DMS153 treated with DMSO at 0.1 percent for 48 hours (cell line): ENCODE data around the gene KRT73.

Source experiments
- DNase-seq: peaks from one replicate; lab custom pipeline; 2025; ENCODE audit not compliant: unreplicated experiment; lab: John Stamatoyannopoulos, UW

KRT73 gene

DNA sequence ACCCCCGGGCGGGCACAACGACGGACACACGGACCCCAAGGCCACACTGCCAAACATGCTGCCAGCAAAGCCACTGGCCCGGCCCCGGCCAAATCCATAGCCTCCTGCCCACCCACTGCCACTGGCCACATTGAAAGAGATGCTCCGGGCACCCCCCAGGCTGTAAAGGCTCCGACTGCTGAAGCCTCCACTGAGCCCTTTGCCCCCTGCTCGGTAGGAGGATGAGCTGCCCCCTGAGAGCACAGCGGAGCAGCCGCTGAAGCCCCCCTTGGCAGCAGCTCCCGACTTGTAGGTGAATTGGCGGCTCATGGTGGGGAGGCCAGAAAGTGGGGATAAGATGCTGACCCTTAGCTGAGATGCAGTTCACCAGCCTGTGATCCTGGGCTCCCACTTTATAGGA is at the start of gene KRT73:
KRT73 (minus strand) TSS at position 344 of the 400 bp plus-strand sequence; CDS start at position 309, 35 bp downstream.
- DNase-seq = no peak

DNA sequence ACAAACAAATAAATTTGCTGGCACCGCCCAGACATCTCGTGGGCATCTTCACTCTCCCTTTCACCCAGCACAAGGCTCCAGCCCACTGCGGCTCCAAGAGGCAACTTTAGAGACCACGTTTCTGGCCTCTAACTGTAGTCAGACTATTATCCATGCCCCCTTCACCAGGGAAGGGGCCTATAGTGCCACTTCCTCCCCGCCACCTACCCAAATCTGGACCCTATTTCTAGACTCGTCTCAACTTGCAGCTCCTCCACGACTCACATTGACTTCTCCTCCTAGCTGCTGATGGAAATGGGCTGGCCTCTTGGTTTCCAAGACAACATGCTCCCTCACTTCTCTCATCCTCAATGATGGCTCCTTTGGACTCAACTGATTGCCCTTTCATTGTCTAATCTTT is 49.6 kb upstream of the KRT73 start:
- DNase-seq = no peak

DNA sequence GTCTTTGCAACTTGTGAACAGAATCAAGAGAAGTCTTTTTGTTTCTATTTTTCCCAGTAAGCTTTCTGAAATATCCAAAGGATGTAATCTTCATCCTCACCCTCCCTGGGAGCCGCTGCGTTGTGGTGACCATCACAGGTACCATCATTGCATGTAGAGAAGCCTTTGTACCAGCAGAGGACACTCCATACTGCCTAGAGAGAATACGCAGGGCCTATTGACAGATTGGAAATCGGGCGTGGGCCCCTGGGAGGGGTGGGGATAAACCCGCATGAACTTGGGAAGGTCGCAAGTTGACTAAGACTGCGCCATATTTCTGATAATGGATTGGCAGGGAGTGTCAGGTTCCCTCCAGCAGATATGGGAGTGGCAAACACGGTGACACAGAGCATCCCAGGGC is 49.1 kb upstream of the KRT73 start:
- DNase-seq = no peak

DNA sequence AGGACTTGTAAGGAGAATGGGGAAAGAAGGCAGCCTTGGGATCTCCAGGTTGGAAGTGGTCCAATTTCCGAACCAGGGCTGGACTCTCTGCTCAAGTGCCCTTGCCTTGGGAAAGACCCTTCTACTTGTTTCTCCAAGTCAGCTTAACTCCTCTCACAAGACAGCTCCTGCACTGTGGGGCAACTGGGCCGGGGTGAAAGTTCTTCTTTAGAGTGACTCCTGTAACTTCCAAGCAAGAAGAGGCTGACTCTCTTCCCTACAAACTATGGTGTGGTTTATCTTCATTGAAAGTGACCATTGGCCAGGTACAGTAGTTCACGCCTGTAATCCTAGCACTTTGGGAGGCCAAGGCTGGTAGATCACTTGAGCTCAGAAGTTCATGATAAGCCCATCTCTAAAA is 48.1 kb upstream of the KRT73 start:
- no peak for DNase-seq

DNA sequence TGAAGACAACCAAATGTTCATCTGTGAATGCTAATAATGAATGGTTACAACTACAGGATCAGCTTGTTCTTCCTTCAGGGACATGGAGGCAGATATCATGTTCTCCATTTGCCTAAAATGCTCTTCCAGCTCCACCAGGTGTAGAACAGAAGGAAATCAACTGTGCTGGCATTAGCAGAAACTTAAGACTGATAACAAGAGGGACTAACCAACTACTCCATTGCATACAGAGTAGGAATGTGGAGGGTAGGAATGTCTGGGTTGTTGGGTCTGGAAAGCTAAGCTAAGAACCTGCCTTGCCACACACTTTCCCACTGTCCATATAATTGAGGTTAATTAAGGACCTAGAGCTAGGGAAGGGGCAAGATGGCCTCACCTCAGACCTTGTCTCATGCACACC is 45.1 kb upstream of the KRT73 start:
- DNase-seq = no peak

DNA sequence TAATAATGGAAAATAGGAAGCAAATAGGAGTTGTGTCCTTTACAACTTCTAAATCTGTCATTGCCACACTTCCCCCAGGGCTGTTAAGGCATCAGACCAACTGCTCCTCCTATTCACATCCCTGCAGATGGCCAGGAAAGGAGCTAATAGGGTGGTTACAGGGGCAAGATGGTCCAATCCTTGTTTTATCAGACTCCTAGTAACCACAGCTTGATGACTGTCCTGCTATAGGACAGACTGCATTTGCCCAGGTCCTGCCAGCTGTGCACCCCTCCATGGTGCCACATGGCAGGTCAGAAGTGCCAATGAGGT is 44.5 kb upstream of the KRT73 start:
- DNase-seq = no peak

DNA sequence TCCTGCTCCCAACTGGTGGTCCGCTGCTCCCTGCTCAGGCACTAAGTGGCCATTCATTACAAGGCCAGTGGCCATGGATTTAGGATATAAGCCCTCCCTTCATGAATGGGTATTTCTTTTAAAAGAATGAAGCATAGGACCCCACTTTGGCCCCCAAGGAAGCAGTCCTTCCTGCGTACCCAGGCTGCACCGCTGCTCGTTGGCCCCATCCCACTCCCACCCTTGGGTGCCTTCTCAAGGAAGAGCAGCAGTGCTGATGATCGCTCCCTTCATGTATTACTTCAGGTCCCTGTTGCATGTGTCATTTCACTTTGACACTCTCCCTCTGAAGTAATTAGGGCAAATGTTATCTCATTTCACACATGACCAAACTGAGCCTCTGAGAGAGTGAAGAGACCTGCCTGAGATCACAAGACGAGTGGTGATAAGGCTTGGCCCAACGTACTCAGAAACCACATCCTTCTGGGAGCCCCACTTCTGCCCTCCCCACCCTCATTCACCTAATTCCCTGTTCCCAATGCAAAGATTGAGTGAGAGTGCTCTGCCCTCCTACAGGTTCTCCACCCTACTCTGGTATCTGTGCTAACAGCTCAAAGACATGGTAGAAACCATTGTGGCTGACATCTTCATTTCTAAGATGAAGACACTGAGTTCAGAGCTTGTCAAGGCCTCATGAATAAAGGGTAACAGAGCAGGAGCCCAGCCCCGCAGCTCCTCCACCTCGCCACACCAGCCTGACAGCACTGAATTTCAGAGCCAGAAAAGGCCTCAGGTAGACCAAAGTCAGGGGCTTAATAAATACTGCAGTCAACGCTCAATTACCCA is 43.9 kb upstream of the KRT73 start:
- no peak for DNase-seq

DNA sequence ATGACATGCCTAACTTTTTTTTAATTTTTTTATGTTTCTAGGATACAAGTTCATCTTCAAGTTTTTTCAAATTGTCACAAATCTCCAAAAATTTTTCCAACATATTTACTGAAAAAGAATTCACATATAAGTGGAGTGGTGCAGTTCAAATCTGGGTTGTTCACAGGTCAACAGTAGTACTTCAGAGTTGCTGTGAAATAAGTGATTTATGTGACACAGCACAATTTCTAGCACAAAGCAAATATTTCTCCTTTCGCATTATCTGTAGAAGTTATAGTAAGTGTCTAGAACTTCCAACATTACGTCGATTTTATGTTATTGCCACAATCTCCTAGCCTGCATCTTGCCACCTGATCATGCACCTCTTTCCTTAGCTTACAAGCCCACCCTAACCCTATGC is 43.3 kb upstream of the KRT73 start:
- no peak for DNase-seq

DNA sequence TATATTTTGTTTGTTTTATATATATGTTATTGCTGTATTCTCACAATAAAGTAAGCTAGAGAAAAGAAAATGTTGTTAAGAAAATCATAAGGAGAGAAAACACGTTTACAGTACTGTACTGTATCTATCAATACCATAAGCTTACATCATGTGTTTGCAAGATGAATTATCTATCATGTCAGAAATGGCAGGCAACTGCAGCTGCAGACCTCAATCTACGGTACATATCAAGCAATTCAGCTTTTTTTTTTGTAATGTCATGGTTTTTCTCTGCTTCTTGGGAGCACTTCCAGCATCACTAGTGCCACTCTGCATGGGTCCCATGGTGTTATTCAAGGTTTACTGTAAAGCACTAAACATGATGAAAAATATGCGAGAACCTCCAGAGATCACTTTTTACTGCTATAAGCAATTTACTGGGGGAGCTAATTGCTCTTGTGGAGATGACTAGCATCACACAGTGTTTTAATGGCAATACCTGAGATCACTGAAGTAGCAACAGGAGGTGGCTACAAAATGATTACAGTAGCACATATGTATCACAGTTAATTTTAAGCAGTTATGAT is 42.7 kb upstream of the KRT73 start:
- no peak for DNase-seq

DNA sequence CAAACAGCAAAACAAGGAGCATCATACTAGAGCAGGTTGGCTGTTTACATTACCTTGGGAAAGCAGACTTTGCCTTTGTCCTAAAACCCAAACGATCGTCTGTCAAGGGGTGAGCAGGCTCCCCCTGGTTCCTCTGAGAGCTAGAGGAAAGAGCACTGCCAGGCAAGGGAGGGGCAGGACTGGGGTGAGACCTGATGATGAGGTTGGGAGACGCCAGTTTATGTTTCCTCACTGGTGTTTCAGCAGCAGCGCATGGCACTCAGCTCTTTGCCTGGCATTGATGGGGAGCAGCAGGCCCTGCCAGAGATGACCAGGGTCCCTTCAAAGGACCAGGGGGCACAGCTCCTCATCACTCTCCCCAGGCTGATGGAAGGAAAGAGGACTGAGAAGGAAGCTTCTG is 41.6 kb upstream of the KRT73 start:
- DNase-seq = no peak

DNA sequence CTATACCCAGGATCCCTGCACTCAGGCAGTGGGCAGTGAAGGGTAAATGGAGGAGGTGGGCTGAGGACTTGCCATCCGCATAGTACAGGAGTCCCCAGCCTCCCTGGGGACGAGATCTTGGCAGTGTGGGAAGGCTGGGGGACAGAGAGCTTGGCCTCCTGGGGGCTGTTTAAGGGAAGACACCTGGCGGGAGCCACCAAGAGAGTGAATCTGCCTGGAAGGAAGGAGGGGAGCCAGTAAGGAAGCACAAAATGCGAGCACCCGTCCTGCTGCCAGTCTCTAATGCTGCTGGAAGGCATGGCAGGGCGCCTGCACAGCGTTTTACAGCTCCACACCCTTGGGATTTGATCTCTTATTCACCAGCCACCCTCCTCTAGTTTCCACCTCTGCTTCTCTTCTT is 41.0 kb upstream of the KRT73 start:
- no peak for DNase-seq

DNA sequence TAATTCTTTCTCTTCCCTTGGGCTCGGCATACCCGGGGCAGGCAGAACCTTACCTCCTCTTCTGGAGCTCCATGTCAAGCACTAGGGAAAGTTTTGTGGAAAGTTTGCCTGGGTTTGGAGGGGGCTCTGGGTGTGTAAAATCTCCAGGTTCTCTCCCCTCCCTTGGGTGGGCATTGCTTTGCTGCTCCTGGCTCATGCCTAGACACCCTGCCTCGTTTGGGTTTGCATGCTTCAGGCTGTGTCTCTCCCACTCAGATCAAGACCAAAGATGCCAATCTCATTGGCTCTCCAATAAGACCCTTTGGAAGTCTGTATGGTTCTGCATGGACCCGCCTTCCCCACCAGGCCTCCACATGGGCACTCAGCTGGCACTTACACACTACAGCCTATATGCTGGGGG is 39.8 kb upstream of the KRT73 start:
- no peak for DNase-seq

DNA sequence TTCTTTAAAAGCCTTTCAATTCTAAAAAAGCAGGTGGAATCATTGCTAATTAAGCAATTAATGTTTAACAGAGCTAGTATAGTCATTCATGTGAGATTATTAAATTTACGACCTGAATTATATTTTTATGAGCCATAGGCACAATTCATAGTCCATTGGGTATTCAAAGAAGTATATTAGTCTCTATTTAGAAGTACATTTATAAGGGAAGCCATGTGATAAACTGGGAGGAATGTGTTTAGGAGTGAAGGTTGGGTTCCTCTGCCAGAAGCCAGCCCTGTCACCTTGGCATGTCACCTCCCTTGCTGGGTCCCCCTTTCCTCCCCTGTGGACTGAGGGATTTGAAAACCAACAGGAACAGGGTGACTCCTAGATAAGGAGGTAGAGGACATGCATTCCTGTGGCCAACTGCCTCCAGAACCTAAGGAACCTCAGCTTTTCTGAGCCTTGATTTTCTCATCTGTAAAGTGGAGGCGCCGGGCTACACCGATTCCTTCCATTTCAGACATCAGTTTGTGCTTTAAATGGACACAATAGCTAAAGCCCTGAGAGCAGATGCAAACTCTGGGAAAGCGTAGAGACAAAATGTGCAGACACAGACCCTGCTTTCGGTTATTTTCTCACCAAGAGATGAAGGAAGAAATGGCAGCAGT is 39.0 kb upstream of the KRT73 start:
- no peak for DNase-seq

DNA sequence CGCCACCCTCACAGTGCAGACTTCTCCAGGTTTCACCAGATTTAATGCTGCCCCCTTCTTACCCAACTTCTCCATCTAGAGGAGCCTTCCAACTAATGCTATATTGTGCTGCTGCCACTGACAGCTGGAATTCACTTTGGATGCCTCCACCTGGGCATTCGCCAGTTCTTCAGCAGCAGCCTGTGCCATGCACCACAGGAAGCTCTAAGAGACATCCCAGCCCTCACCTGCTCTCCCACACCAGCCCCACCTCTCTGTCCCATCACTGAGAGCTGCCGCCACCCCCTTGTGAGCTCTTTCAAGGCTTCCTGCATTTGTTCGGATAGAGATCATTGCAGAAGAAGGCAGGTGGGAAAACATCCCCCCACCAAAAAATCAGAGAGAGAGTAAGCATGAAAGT is 38.3 kb upstream of the KRT73 start:
- DNase-seq = no peak

DNA sequence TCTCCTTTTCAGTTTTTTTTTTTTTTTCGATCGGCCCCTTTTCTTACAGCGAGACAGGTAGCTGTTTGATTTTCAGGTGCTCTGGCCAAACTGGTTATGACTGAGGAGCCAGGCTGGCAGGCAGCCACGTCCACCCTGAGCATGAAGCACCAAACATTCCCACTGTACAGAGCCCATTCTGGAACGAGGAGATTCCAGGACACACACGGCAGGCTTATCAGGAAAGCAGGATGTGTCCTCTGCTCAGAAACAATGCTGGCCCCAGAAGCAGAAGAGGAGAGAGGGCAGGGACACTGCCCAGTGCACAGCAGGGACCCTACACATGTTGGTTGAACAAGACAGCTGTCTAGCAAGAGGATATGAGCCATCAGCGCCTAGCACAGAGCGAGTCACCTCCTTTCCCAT is 37.4 kb upstream of the KRT73 start:
- DNase-seq = no peak

DNA sequence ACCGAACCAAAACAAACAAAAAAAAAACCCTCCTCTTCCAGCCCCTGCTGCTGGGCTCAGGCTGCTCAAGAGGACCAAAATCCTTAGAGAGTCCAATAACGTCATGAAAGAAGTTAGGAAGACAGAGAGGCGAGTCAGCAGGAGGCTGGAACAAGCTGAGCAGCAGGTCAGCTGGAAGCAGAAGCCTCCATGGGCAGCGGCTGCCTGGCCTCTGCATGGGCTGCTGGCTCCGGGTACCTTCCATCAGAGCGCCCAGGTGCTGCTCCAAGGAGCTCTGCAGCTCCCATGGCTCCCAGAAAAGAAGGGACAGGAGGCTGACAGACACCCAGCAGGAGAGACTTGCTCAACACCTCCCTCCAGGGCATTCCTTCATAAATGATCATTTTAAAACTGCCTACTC is 36.9 kb upstream of the KRT73 start:
- no peak for DNase-seq

DNA sequence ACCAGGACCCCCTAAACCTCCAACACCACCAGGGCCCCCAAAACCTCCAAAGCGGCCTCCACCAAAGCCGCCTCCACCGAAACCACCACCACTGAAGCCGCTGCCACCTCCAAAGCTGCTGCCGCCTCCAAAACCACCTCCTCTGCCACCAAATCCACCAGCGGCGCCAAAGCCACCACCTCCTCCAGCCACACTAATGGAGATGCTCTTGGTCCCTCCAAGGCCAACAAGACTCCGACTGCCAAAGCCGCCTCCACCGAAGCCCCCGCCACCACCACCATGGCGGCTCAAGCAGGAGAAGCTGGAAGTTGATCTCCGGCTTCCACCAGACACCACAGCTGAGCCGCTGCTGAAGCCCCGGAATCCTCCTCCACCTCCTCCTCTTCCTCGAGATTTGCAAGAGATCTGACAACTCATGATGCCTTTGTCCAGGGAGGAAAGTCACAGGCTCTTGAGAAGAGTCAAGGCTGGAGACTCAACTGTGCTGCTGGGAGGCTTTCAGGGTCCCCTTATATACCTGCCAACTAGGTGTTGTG is 33.4 kb upstream of the KRT73 start, which contains the start of gene KRT2:
KRT2 (minus strand) TSS at position 486 of the 536 bp plus-strand sequence; CDS start at position 417, 69 bp downstream.
- no peak for DNase-seq

DNA sequence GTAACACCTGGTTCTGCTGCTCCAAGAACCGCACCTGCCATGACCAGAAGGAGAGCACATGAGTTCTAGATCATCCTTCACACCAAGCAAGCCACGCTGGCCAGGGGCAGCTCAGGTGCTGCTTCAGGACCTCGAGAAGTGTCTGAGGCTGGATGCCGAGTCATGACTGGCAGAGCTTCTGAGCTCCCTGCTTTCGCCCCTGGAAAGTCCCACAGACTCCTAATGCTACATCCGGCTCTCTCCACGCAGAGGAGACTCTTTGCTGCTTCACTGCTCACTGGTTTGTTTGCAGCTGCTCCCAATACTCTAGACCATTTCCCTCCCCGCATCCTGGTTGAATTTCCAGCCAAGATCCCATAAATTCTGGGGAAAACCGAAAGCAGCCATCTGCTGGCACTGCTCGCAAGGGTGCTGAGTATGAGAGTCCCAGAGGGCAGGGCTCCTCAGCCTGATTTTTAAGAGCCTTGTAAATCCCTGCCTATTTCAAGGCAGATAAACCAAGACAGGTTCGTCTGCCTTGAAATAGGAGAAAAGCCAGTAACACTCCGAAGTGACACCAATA is 32.2 kb upstream of the KRT73 start:
- DNase-seq = no peak

DNA sequence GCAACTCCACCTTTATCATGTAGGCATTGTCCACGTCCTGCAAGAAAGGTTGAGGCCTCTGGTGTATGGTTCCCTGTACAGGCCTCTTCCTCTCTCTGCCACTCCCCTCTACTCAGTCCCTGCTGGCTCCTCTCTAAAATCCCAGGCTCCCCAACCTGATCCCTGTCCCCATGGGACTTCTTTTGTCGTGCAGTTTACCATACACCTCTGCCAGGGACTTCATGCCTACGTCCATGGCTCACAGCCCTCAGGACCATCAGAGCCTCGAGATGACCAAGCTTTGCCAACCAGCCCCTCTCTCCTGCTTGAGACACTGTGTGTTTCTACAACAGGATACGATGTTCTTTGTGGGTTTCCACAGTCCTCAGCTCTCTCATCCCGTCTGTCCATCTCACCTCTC is 30.7 kb upstream of the KRT73 start:
- DNase-seq = no peak

DNA sequence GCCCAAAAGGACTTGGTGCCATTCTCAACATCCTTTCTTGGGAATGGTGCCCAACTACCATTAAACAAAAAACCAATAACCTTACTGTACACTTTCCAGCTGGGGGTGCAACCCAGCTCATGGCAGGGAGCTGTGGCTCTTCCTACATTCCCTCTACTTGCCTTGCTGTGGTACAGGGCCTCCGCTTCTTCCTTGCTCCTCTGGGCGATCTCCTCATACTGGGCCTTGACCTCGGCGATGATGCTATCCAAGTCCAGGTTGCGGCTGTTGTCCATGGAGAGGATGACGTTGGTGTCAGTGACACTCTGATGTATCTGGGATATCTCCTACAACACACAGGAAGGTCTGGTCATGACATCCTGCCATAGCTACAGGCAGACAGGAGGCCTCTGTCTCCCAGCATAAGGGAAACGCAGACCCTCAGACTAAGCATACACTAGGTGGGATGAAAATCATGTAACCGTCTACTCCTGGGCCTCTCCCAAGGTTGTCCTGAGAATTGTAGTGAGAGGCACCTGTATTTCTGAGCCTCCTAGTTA is 29.7 kb upstream of the KRT73 start:
- DNase-seq = no peak

DNA sequence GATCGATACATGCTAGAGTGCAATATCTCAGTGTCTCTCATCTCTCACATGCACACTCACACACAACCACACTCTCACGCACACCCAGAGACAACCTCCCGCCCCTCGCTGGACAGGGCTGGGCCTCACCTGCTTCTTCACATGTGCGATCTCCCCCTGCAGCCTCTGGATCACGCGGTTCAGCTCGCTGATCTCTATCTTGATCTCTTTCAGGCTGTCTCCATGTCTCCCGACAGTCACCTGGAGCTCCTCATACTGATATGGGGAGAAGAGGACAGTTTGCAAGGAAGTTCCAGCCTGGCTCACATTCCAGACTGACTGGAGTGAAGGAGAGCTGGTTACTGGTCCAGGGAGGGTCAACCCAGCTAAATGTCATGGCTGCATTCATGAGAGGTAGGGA is 29.2 kb upstream of the KRT73 start:
- DNase-seq = no peak

DNA sequence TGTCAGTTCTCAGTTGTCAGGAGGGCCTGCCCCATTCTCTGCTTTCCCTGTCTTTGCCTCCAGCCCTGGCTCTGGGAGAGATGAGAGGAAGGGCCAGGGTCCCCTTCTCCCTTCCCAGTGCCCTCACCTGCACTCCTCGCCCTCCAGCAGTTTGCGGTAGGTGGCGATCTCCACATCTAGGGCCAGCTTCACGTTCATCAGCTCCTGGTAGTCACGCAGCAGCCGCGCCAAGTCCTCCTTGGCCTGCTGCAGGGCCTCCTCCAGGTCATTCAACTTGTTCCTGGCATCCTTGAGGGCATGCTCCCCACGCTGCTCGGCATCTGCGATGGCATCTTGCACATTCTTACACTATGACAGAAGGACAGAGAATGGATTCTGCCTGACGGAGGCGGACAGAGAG is 28.3 kb upstream of the KRT73 start:
- DNase-seq = no peak
